A549 (cell line): ENCODE results near the gene PNPLA6.

Experiments used
- CBX2 ChIP-seq: fragments of 200-600 bp; sonication (generic); IDR thresholded peaks from 2 replicates; pipeline ENCODE4 v1.6.1; 2016; ENCODE audit warnings: low read depth, mild to moderate bottlenecking, borderline replicate concordance
- POLR2A ChIP-seq: IDR thresholded peaks from 2 replicates; pipeline ENCODE4 v1.6.1; 2012; ENCODE audit warnings: mild to moderate bottlenecking, low read length

- TF ChIP-seq POLR2A, result no peak
- TF ChIP-seq CBX2, result no peak
Observed at GRCh38 chr19:7562646-7563393, 27.3 kb downstream of the PNPLA6 start.
